Stimulated activated CD4-positive, alpha-beta T cell treated with anti-CD3 and anti-CD28 coated beads, Interleukin-12 subunit alpha, Interleukin-12 subunit beta, amount 100 ng/mL, for 24 hours (primary cell): Measurements from ENCODE around the gene ARID1B.
"Not testable (repeated sequence)": the region's sequence is repeated elsewhere in the genome, so short reads cannot be mapped to it uniquely, and the experiment has no call there.

Experiments
- DNase-seq, 2 experiments: peaks; one replicate each; pipeline ENCODE4 v3.0.0-alpha.2; 2020; ENCODE audit warnings: low read depth in 2 of 2

ARID1B gene

DNA sequence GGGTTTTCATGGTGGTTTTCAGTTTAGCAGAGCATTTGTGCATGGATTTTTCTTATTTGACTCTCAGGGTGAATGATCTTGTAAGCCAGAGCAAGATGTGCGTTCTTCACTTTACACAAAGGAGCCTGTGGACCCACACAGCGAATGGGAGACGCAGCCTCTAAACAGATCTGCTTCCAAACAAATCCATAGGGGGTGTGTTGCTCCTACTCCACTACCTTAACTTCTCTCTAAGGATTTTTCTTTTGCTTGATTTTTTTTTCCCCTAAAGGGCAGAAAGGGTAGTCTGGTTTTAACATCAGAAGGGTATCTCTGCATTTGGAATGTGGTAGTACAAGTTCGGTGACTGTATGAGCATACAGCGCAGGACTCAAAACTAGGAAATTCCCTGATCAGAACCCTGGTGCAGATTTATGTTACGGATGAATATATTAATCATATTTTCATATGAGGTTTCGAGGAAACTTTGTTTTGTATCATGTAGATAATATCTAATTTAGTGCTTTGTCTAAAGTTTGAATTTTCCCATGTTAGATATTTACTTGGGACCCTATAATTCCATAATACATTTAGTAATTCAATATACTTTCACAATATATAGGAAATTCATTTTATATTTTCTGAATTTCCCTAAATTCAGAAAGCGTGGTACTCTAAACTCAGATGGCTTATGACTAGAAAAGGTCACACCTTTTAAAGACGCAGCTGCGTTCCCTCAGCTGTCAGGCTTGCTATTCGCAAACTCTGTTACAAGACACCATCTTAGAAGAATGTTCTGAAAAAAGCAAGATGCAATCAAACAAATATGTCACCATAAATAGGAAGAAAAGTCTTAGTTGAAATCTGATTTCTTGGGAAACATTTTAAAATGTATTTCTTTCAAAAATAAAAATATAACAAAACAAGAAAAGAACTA lies 349.3 kb downstream of the ARID1B start:
- no peak for DNase-seq

DNA sequence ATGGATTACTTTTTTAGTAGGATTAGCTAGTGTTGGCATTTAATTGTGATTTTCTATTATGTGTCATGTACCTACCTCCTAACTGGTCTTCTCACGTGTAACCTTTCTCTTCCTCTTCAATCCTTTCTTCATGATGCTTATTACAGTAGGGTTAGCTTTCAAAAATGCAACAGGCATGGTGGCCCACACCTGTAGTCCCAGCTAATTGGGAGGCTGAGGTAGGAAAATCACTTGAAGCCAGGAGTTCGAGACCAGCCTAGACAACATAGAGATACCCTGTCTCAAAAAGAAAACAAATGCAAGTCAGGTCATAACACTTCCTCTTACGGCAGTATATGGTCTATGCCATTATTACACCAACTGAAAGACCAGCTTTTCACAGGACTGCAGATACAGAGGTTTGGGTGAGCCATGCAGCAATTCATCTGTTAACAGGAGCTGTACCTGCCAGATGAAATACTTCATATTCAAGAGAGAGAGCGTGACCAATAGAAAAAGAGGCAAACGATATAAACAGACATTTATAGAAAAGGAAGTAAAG lies 351.1 kb downstream of the ARID1B start:
- DNase-seq: no peak

DNA sequence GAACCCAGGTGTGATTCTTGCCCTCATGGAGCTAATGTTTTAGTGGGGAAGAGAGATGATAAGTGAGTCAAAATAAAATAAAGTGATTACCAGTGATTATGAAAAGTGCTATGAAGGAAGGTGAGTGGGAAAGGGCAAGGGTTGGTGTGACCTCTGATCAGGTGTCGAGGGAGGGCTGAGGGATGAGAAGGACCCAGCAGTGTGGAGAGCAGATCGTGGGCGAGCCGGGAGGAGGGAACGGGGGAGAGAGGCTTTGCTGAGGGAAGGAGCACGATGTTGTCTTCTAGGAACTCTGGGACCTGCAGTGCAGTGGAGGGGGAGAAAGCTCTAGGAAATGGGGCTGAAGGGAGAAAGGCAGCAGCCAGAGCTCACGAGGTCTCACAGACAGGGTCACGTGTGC lies 354.1 kb downstream of the ARID1B start:
- no peak for DNase-seq

DNA sequence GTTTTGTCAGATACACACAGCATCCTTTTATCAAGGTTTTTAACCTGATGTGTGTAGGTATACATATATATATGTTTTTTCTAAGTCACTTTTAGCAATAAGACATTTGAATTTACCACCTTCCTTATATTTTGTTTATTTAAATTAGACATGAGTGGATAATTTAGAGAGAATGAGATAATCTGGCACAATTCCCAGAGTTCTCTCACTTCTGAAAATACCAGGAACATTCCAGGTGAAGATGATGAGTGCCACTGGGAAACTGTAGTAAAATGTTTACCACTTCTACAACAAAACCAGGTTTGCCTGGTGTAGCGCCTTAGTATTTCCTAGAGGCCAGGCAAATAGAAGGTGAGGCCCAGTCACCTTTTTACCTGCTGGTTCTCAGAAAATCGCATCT lies 356.7 kb downstream of the ARID1B start:
- no peak for DNase-seq

DNA sequence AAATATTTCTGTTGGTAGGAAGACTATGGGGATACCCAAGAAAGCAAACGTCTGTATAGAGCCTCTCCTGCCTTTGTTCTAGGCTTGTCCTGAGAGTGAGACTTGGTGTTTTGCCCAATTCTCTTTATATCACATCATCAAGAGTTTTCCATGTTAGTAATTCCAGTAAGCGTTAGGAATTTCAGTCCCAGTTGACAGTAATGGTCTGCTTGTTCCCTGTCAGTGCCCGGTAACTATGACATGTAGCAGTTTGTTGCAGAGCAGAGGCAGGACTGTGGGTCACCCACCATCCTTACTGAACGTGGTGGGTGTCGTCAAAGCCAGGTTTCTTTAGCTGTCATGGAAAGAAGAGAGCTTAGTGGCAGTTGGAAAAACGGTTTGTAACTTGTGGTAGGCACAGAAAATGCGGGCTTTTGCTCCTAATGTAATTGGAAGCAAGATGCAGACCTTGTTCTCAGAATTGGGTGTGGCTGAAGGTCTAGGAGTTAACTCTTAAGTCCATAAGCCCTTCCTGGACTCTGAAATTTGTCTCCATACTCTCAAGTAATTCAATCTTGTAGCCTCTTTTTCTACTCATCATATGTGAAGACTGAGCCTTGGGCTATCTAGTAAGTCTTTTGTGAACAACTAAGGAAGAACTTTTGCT lies 357.3 kb downstream of the ARID1B start:
- no peak for DNase-seq

DNA sequence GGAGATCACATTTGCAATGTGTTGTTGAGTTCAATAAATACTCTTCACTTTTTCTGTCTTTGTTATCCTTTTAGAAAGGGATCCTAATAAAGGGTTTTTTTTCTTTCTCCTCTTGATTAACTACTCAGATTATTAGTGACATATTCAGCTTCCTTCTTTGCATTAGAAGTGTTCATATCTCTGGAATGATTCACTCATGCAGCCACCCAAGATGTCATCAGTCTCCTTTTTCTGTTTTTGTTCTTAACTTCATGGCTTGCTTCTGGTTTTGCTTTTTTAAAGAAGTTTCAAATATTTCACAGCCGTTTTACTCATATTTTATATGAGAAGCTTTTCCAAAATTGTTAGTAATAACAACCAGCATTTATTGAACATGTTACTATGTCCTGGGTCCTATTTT lies 358.5 kb downstream of the ARID1B start:
- no peak for DNase-seq

DNA sequence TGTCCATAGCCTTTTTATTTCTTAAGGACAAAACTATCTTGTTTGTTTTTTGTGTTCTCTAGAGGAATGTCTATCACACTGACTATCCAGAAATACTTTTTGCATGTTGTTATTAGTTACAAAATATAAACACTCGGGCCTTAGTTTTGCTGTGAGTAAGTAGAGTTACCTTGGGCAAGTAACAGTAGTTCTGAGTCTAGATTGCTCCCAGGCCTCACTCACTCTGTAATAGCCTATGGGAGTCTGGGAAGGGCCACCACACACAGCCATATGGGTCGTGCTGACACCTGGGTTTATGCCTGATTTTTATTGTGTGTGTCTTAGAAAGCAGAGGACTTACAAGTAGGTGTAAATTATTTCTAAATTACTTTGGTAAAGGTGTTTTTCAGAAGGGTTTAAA lies 360.3 kb downstream of the ARID1B start:
- no peak for DNase-seq

DNA sequence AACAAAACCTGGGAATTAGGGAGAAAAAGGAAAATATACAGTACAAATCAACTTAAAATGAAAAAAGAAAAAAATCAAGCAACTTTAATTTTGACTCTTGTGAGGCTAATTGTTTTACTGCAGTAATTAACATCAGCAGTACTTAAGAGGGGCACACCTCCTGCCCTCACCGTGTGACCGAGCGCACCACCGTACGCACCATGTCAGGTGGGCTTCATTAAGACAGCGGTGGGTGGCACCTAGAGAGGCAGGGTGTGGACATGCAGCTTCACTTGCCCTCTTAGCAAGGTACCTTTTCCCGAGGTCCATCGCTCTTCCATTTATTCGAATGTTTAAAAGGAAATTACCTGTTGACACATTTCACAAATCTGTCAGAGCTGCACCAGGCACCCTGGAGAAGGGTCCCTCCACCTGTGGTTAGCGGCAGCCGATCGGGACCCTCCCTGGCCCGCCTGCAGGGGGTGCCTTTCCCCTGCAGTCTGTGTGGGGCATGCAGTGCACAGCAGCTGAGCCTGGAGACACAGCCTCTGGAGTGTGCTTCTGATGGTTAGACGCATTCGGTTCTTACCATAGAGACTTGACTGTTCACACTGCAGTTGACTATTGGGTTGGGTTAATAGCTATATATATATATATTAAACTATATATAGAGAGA lies 362.0 kb downstream of the ARID1B start:
- DNase-seq: no peak

DNA sequence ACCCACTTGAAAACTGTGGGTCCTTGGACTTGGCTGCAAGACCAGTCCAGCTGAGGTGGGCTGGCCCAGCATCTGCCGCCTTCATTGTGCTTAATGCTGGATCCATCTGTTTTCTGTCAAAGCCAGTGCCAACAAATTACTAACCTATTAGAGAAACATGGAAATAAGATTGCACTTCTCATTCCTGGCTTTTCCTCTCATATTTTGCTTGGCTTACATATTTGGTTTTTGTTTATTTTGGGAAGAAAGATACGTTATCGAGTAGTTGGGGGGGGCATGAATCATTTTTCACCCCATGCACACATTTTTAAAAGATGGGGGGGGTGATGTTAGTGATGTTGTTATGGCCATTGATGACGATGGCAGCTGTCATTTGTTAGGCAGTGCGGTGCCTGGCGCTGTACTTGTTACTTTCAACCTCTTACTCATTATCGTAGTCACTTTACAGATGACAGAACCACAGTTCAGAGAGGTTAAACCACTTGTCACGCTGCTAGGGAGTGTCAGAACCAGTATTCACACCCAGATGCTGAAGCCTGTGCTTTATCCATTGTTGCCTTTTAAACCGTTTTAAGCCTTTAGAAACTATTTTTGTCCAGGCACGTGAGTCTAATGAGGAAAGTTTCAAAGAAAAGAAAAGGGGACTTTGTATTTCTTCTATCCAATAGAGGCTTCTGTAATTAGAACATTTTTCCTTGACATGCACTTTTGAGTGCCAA lies 366.2 kb downstream of the ARID1B start:
- no peak for DNase-seq

DNA sequence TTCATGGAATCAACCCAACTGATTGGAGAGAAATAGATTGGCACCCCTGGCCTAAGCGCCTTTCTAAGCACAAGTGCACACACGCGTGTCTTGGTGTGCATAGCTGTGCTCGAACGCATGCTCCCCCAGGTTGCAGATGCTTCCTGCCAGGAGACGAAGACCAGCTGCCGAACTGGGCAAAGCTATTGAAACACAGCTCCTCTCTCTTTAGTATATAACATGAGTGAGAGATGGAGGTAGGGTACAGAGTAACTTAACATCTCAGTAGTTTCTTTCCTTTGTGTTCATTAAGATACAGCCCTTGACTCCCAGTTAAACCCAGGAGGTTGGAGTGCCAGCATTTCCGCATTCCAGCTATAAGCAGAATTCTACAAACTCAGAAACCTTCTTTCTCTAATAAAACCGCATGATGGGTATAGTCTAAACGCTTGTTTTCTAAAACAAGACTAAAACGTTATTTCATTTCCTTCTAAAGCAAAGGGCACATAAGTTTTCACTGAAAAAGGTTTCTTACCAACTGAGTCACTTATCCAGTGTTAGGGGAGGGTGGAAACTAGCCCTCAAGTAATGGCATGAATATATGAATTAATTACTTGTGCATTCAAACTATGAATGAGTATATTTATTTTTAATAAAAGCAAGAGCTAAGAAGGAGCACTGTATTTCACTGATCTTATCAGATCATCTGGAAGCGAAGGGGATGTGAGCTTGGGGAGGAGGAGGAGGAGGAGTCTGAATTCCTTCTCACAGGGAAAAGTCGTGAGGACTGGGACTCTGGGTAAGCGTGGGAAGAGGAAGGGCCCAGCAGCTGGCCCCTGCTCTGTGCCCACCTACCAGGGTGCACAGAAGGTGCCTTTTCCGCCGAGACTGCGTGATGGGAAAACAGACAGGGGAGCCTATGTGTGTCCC lies 367.0 kb downstream of the ARID1B start:
- DNase-seq: no peak

DNA sequence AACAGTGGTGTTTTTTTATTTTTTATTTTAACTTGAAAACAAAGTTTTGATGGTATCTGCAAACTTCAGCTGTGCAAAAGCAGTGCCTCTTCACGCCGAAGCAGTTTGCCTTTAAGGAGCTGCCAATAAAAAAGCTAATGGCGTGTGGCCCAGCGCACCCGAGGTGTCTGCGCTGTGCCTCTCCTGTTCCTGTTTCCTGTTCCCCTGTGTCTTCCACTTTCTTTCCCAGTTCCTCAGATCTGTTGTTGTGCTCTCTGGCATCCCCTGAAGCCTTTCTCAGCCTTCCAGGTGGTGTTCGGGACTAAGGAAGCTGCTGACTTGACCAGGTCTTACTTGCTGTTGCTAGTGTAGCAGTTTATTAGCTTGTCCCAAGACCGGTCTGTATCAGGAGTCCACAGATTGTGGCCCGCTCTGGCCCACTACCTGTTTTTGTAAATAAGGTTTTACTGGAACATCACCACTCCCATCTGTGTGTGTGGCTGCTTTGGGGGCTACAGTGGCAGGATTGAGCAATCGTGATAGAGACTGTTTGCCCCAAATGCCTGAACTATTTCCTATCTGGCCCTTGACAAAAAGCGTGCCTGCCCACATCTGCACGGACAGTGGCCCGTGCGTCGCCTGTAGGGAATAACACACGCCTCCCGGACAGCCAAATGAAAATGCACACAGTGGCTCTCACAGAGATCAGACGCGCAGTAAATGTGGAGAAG lies 367.8 kb downstream of the ARID1B start:
- DNase-seq: no peak

DNA sequence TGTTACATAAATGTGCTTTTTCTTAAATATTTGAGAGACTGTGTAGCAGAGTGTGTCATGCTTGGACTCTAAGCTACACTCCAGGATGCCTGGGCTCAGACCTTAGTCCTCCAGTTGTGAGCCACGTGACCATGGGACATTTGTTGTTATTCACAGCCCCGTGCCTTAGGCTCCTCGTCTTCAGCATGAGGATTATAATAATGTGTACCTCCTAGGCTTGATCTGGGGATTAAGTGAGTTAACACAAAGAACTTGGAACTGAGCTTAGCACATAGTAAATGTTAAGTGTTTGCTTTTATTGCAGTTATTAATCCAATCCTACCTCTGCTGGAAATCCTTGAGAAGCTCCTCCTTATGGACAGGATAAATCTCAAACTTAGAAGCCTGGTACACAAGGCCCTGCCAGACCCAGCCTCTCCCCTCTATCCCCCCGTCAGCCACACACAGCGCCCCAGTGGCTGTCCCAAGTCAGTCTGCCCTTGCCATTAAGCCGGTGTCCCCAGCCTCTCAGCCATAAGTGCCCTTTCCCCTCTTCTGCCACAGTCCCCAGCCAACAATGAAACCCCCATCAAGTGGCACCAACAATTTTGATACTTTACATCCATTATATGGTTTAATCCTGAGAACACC lies 368.6 kb downstream of the ARID1B start:
- DNase-seq: no peak

DNA sequence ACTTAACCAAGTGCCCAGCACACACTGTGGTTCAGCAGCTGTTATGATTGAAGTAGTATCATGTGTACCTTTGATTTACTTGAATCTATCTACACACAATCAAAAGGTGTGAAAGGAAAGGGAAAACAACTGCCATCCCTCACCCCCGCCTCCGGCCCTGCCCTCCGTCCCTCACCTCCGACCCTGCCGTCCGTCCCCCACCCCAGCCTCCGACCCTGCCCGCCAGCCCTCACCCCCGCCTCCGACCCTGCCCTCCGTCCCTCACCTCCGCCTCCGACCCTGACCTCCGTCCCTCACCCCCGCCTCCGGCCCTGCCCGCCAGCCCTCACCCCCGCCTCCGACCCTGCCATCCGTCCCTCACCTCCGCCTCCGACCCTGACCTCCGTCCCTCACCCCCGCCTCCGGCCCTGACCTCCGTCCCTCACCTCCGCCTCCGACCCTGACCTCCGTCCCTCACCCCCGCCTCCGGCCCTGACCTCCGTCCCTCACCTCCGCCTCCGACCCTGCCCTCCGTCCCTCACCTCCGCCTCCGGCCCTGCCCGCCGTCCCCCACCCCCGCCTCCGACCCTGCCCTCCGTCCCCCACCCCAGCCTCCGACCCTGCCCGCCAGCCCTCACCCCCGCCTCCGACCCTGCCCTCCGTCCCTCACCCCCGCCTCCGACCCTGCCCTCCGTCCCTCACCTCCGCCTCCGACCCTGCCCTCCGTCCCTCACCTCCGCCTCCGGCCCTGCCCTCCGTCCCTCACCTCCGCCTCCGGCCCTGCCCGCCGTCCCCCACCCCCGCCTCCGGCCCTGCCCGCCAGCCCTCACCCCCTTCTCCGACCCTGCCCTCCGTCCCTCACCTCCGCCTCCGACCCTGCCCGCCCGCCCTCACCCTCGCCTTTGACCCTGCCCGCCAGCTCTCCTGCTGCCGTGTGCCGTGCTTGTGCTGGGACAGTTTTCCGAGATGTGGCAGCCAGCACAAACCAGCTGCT lies 370.2 kb downstream of the ARID1B start:
- not testable (repeated sequence) for DNase-seq

DNA sequence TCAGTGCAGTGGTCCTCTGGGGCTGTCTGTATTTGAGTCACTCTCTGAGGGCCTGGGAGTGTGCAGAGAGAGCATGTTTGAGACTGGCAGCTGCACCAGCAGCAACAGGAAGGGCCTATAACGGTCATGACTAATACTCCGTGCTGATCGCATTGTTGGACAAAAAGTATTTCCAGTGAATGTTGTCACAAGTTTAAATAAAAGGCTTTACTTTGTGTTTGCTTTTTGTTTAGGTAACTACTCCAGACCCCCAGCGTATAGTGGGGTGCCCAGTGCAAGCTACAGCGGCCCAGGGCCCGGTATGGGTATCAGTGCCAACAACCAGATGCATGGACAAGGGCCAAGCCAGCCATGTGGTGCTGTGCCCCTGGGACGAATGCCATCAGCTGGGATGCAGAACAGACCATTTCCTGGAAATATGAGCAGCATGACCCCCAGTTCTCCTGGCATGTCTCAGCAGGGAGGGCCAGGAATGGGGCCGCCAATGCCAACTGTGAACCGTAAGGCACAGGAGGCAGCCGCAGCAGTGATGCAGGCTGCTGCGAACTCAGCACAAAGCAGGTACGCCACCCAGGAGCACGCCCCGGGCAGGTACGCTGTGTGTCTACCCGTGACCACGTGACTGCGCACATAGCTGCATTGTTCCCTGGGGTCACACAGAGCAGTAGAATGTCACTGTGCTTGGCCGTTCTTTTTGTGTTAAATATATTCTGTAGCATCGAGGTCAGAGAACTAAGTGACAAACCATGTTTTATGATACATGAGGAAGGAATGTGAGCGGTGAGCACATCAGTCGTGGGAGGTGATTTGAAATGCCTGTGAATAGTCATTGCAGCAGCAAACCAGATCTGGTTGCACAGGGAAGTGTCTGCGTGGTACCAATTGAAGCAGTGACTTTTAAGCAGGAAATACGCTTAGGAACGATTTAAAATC lies 371.5 kb downstream of the ARID1B start:
- DNase-seq: no peak

DNA sequence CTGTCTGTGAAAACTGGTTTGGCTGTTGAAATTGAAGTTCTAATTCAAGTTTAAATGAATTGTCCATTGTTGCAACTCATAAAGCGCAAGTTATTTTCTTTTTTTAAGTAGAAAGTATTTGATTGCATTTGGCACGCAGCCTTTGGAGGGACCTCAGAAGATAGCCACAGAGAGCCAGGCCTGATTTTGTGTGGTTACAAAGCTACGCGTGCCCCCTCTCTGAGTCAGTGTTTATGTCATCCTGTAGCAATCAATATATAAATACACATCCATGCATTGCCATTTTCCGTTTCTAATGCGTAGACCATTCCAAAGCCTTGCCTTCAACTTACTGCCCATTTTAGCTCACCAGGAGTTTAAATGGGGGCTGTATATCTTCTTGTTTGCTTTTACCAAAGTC lies 372.9 kb downstream of the ARID1B start:
- DNase-seq: no peak

DNA sequence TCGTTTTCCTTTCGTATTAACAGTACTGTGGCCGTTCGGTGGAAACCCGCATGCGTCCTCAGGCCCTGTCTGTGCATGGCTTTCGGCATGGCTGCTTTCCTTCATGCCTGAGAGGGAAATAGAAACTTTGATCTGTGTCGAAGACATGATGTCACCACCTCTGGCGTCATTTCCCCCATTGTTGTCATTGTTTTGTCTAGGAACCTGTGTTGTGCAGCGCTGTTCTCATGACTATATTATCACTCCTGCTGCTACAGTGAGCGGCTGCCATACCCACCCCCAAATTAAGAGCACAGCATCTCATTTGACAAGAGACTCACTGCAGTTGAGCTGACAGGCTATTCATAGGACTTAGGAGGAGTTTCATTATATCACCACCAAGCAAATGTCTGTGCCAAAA lies 373.9 kb downstream of the ARID1B start:
- DNase-seq: no peak

DNA sequence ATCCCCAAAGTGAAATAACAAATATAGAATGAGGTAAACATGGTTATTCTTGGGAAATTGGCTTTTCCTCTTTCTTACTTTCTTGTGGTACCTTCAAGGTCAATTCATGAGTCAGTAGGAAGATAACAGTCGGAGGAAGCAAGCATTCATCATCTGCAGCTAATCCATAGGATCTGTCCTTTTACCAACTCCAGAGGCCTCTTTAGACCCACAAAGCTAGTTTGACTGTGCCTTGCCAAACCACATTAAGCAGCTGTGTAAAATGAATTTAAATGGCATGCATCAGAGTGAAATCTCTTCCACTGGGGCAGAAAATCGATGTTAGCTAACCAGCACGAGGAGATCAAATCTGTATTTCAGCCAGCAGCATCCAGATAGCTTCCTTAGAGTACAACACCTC lies 374.8 kb downstream of the ARID1B start:
- DNase-seq: no peak
